Stimulated activated CD8-positive, alpha-beta memory T cell treated with anti-CD3 and anti-CD28 coated beads, Interleukin-4, amount 100 ng/mL, for 4 hours (primary cell): Measurements from ENCODE around the gene BZW2.

Experiments
- DNase-seq, 2 donors: peaks; one replicate each; pipeline ENCODE4 v3.0.0-alpha.2; 2020; ENCODE audit warnings: low read depth in 2 of 2, low spot score in 1 of 2

BZW2 gene

GRCh38 chr7:16645593-16646471 lies at the start of gene BZW2, which contains the start of gene ANKMY2:
Gene BZW2 (plus strand): TSS chr7:16646181. CDS start chr7:16665444, 19,263 bp downstream.
Gene ANKMY2 (minus strand): TSS chr7:16645754. CDS start chr7:16645573, 181 bp downstream.
- DNase-seq = peak; percentile 84 to 86

- no peak for DNase-seq
These were observed 48.0 kb upstream of the BZW2 start for GRCh38 chr7:16598015-16598414.

DNA sequence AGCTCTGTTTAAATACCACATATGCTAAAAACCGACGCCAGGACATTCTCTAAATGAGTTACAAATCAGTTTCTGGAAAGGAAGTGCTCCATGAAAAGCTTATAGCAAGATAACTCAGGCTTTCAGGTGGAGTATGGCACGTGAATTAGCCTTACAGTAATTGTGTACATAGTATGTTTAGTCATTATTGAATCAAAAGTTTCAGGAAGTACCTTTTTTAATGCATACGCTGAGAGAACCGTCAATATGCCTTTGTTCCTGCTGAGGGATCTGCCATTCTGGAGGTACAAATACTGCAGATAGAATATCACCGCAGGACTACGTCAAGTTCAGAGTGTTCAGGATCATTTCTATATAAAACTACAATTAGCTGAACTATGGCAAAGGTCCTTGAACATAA lies 46.1 kb upstream of the BZW2 start:
- DNase-seq = no peak

- DNase-seq = no peak
These were observed 42.3 kb upstream of the BZW2 start for GRCh38 chr7:16603633-16604032.

- no peak for DNase-seq
These were observed 41.9 kb upstream of the BZW2 start for GRCh38 chr7:16604054-16604453.

DNA sequence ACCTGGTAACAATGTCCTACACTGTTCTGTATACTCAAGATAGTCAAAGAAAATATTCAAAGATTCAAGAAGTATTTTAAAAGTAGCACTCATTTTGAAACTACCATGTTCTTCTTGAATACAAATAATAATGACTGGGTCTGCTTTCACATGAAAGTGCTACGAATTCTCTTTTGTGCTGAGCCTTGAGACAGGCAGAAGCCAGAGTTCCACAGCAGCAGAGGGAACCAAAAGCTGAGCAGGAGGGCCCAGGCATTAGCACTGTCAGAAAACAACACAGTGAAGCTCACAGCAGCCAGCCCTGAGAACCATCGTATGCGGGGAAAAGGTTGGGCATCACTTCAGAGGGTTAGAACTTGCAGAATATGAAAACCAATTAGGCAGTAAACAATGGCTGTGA lies 39.3 kb upstream of the BZW2 start:
- DNase-seq = no peak

DNA sequence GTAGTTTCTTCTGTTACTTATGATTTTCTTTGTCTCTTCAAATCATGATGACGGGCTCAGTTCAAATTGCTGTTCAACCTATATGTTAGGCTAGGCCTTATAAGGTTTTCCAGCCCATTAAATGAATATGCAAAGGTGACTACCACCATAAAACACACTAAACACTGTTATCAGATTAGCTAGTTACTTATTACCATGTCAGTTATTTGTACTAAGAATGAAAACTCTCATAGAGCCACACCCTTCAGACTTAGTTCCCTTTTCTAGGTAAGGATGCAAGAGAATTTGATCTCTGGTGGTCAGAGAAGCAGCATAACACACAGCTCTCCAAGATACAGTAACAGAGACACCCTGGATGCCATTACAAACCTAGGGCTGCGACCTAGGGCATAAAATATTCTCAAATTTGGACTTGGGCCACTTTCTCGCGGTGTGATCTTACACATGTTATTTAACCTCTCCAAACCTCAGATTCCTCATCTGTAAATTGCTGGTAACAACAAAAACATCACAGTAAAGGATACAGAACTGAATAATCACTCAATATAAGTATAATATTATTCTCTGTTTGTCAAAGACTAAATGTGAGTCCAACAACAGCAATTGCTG lies 36.0 kb upstream of the BZW2 start:
- no peak for DNase-seq

- no peak for DNase-seq
These were observed 34.3 kb upstream of the BZW2 start for GRCh38 chr7:16611711-16612110.

DNA sequence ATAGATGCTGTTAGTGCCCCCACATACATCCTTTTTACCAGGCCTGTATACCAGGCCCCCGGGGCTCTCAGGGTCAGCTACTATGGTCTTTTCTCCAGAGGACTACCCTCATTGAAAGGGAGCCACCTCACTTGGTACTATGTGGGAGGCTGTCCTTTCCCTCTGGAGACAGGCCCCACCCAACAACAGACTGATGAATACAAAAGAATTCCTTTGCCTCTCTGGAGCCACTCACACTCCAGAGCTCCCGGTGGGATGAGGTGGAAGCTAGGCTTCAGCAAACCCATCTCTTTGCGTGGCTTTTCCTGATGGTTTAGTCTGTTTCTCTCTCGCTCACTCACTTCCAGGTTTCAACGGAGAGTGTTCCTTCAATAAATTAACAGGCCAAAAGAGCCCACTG lies 30.8 kb upstream of the BZW2 start:
- no peak for DNase-seq

GRCh38 chr7:16616122-16616521 lies 29.9 kb upstream of the BZW2 start:
- DNase-seq = no peak

GRCh38 chr7:16616542-16616941 lies 29.4 kb upstream of the BZW2 start:
- DNase-seq = no peak

GRCh38 chr7:16619979-16620408 lies 26.0 kb upstream of the BZW2 start:
- no peak for DNase-seq

DNA sequence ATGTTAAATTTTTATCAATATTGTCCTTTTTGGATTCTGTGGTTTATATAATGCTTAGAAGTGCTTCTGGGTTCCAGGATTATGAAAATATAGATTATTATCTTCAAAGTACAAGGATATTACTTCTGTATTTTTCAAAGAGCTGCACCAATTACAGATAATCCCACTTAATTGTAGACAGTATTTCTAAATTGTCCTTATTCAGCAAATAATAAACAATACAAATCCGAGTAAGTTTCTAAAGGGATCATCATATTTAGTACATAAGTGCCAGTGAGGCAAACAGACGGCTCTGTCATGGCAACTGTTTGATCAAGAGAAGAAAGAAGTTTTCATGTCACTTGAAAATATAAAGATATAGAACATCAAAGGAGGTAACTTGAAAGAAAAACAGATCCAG lies 19.6 kb upstream of the BZW2 start:
- DNase-seq = no peak

DNA sequence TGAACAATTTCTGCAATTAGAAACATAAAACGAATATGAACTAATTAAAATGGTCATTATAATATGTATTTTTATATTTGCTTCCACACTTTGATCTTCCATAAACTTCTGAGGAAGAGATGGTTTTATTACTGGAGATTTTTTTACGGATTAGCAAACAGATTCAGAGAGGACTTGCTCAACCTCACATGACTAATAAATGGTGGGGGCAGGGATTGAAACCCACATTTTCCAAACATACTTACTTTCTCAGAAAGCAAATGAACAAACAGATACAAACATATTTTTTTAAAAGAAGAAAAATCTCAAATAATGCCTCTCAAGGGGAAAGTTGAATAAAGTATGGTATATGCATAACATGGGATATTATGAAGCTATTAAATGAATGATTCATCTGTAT lies 18.7 kb upstream of the BZW2 start:
- no peak for DNase-seq

DNA sequence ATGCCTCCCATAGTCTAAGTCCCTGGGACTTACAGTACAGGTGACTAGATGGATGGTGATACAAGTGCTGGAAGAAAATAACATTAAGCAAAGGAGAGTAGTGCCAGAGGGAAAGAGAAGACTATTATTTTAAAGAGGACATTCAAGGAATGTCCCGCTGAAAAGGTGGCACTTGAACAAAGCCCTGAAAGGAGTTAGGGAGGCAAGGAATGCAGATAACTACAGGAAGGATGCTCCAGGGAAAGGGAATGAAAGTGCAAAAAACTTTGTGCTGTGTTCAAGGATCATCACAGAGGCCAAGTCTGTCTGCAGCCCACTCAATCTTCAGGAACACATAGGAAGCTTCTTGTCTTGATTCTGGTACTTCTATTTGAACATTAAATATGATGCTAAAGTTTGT lies 15.3 kb upstream of the BZW2 start:
- no peak for DNase-seq

DNA sequence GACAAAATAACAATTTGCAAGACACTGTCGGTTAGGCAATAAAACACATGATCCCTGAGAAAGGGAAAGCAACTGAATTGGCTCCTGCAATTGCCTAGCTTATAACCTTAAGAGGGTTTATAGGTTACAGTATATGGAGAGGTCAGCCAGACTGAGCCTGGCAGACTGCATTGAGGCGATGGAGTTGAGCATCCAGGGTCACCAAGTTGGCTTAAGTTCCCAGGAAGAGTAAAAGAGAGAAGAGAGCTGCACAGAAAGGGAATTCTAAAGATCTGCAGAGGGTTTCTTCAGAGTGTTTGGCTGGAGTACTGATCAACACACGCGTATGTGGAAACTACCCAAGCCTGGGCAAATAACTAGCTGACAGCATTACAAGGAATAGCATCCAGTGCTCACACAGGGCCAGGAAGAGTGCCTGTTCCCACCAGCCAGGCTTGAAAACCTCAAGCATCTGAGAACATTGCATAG lies 11.7 kb upstream of the BZW2 start:
- no peak for DNase-seq

DNA sequence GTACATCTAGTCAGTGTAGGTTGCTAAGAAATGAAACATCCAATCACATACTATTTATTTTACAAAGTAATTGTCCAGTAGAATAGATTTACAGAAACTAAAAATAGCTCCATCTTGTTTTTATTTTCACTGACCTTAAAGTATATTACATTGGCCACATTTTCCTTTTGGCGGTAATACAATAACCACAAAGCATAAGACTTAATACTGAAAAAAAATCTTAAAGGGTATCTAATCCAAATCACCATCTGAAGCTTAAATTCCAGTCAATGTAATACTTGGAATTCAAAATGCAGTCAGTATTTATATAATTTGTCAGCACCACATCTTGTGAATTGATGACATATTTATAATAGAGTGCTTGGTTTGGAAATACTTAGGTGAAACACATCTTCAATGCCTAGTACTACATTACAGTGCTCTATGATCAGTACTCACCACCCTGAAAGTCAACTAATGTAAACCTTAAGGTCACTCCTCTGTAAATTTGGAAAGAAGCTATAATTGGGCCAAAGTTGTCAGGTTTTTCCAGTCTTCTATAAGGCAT lies 9.4 kb upstream of the BZW2 start:
- no peak for DNase-seq

DNA sequence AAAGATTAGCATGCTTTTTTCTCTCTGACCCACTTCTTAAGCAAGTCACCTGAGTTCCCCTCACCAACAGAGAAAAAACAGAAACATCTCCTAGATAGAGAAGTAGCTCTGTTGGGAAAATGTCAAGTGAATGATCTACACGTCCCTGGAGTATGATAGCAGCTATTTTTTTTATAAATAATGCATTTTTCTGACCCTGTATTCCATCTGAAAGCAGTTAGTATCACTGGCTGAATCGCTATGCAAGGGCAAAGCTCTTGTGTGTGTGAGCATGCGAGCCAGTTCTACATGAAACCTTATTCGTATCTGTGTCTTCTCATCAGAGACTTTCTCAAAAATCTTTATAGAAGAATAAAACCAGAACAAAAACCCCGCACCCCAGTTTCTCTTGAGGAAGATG lies 8.6 kb upstream of the BZW2 start:
- no peak for DNase-seq

DNA sequence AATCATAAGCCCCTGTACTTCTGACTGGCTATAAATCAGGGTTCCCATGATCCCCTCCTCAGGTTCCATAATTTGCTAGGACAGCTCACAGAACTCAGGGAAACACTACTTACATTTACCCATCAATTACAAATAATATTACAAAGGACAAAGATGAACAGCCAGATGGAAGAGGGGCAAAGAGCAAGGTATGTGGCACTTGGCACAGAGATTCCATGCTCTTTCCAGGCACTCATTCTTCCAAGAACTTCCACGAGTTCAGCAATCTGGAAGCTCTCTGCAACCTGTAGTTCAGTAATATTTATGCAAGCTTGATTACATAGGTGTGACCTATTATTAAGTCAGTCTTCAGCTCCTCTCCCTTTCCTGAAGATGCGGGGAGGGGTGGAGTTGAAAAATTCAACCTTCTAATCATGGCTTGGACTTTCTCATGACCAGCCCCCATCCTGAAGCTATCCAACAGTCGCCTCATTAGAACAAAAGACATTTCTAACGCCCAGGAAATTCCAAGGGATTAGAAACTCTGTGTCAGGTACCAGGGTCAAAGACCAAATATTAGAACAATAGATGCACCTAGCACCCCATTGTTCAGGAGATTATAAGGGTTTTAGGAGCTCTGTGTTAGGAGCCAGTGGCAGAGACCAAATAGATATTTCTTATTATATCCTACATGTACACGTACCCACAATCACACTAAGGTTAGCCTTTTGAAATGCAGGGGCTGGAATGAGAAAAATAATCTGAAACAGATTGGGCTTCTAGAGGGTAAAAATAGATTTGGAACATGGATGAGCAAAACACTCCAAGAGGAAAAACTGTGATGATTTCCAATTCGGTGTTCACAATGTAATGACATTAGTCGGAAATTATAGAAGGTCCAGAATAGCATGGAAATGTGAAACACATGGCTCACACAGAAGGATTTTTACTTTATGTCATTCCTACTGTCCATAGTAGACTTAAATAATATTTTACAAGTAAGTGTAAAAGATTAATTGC lies 7.4 kb upstream of the BZW2 start:
- no peak for DNase-seq

GRCh38 chr7:16644157-16644556 lies 1.8 kb upstream of the BZW2 start:
- no peak for DNase-seq
